ENCODE data around the gene CCDC188.
"Not testable (repeated sequence)": the region's sequence is repeated elsewhere in the genome, so short reads cannot be mapped to it uniquely, and the experiment has no call there.

Gene CCDC188

GRCh38 chr22:20171288-20172140 is 20.7 kb upstream of the CCDC188 start:
- no peak for DNase-seq (ENCODE audit: low read depth in 1 of 2, low spot score in 1 of 2)

GRCh38 chr22:20170170-20170569 is 19.3 kb upstream of the CCDC188 start:
- DNase-seq (ENCODE audit: low read depth in 1 of 2, low spot score in 1 of 2): no peak

GRCh38 chr22:20169253-20169822 is 18.5 kb upstream of the CCDC188 start:
- DNase-seq (ENCODE audit: low read depth in 1 of 2, low spot score in 1 of 2): no peak

- DNase-seq (ENCODE audit: low read depth in 1 of 2, low spot score in 1 of 2): no peak
Observed at GRCh38 chr22:20167643-20168322, 16.9 kb upstream of the CCDC188 start.

- DNase-seq (ENCODE audit: low read depth in 1 of 2, low spot score in 1 of 2): no peak
Observed at GRCh38 chr22:20166703-20167102, 15.8 kb upstream of the CCDC188 start.

- no peak for DNase-seq (ENCODE audit: low read depth in 1 of 2, low spot score in 1 of 2)
Observed at GRCh38 chr22:20165913-20166312, 15.1 kb upstream of the CCDC188 start.

GRCh38 chr22:20165421-20165820 is 14.6 kb upstream of the CCDC188 start:
- DNase-seq (ENCODE audit: low read depth in 1 of 2, low spot score in 1 of 2): no peak

- DNase-seq (ENCODE audit: low read depth in 1 of 2, low spot score in 1 of 2): no peak
Observed at GRCh38 chr22:20164863-20165262, 14.0 kb upstream of the CCDC188 start.

- no peak for DNase-seq (ENCODE audit: low read depth in 1 of 2, low spot score in 1 of 2)
Observed at GRCh38 chr22:20160041-20160440, 9.2 kb upstream of the CCDC188 start.

GRCh38 chr22:20159531-20159930 is 8.7 kb upstream of the CCDC188 start:
- DNase-seq (ENCODE audit: low read depth in 1 of 2, low spot score in 1 of 2): not testable (repeated sequence)

GRCh38 chr22:20159076-20159475 is 8.2 kb upstream of the CCDC188 start:
- DNase-seq (ENCODE audit: low read depth in 1 of 2, low spot score in 1 of 2): no peak

GRCh38 chr22:20158391-20159036 is 7.7 kb upstream of the CCDC188 start:
- DNase-seq (ENCODE audit: low read depth in 1 of 2, low spot score in 1 of 2): no peak

- no peak for DNase-seq (ENCODE audit: low read depth in 1 of 2, low spot score in 1 of 2)
Observed at GRCh38 chr22:20157430-20158183, 6.8 kb upstream of the CCDC188 start.

GRCh38 chr22:20156611-20157429 is 6.0 kb upstream of the CCDC188 start:
- peak; percentile 86 to 87 for DNase-seq (ENCODE audit: low read depth in 1 of 2, low spot score in 1 of 2)

GRCh38 chr22:20156042-20156389 is 5.2 kb upstream of the CCDC188 start:
- no peak for DNase-seq (ENCODE audit: low read depth in 1 of 2, low spot score in 1 of 2)

GRCh38 chr22:20155330-20156041 is 4.6 kb upstream of the CCDC188 start:
- DNase-seq (ENCODE audit: low read depth in 1 of 2, low spot score in 1 of 2): no peak

- no peak for DNase-seq (ENCODE audit: low read depth in 1 of 2, low spot score in 1 of 2)
Observed at GRCh38 chr22:20154602-20155187, 3.8 kb upstream of the CCDC188 start.

- DNase-seq (ENCODE audit: low read depth in 1 of 2, low spot score in 1 of 2): no peak
Observed at GRCh38 chr22:20153945-20154344, 3.1 kb upstream of the CCDC188 start.

- DNase-seq (ENCODE audit: low read depth in 1 of 2, low spot score in 1 of 2): no peak
Observed at GRCh38 chr22:20152464-20152890, 1.6 kb upstream of the CCDC188 start.

All from activated CD4-positive, alpha-beta T cell treated with anti-CD3 and anti-CD28 coated beads, Interleukin-2, amount 50 U/mL, for 24 hours (primary cell).